ENCODE results near the gene TKT.

Gene TKT

DNA sequence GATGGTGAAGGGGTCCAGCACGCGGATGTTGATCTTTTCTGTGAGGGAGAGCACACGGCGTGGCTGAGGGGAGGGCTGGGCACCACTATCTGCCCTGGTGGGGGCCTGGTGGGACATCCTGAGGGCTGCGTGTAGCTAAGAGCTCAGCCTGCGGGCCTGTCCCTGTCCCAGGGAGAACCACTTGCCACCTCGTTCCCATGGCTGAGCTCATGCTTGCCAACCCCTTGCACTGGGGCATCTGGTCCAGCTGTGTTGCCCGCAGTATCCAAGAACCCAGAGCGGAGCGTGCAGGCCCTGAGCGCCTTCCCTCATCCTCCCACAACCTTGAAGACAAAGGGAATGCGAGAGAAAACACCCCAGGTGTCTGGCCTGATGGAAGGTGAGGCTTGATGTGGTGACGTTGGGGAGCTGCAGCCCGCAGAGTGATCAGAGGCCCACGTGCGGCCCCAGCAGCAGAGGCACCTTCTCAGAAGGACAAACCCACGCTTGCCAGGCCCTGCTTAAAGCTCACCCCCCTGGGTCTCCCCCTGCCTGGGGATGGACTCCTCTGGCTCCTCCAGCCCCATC is 28.9 kb downstream of the TKT start:
- Mint-ChIP-seq H3K9me3 (no peaks in the 10 kb centered on the region), H3K36me3 (peaks cover 78% of the 10 kb centered on the region), H3K27ac (peak overlapping the region; percentile 82), H3K4me1 (no peaks in the 10 kb centered on the region), H3K4me3 (no peak overlapping the region)
- DNase-seq (ENCODE audit: low spot score in 2 of 2) (no peak), ATAC-seq (no peak)

GRCh38 chr3:53226142-53226840 is 29.5 kb downstream of the TKT start:
- Mint-ChIP-seq H3K27ac (peak overlapping the region; percentile 82), H3K4me3 (no peak overlapping the region), H3K4me1 (no peaks in the 10 kb centered on the region), H3K9me3 (no peaks in the 10 kb centered on the region), H3K36me3 (peaks cover 72% of the 10 kb centered on the region)
- DNase-seq (ENCODE audit: low spot score in 2 of 2), result no peak
- no peak for ATAC-seq

GRCh38 chr3:53225651-53226050 is 30.2 kb downstream of the TKT start:
- ATAC-seq (no peak), DNase-seq (ENCODE audit: low spot score in 2 of 2) (no peak)
- H3K4me3 Mint-ChIP-seq, result no peak overlapping the region
- no peaks in the 10 kb centered on the region for H3K4me1 Mint-ChIP-seq
- H3K9me3 Mint-ChIP-seq, result no peaks in the 10 kb centered on the region
- H3K36me3 Mint-ChIP-seq, result peaks cover 66% of the 10 kb centered on the region
- H3K27ac Mint-ChIP-seq, result no peak overlapping the region

DNA sequence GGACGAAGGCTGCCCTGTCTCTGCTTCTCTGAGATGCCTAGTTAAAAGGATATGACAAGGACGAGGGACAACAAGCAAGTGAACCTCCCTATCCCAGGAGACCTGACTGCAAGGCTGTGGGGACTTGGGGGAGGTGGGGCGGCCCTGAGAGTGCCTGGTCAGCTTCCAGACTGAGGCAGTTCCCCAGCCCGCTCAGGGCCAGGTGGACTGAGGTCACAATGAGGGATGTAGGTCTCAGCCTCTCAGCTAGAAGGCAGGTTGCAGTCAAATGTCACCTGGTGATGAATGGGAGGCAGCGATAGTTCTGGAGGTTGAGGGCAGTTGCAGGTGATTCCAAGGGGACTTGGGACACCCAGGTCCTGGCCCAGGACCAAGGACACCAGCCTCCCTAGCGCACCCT is 30.6 kb downstream of the TKT start:
- H3K4me3 Mint-ChIP-seq, result no peak overlapping the region
- no peak overlapping the region for H3K27ac Mint-ChIP-seq
- ATAC-seq (no peak), DNase-seq (ENCODE audit: low spot score in 2 of 2) (no peak)
- H3K4me1 Mint-ChIP-seq, result peaks cover 1% of the 10 kb centered on the region
- peaks cover 62% of the 10 kb centered on the region for H3K36me3 Mint-ChIP-seq
- no peaks in the 10 kb centered on the region for H3K9me3 Mint-ChIP-seq

DNA sequence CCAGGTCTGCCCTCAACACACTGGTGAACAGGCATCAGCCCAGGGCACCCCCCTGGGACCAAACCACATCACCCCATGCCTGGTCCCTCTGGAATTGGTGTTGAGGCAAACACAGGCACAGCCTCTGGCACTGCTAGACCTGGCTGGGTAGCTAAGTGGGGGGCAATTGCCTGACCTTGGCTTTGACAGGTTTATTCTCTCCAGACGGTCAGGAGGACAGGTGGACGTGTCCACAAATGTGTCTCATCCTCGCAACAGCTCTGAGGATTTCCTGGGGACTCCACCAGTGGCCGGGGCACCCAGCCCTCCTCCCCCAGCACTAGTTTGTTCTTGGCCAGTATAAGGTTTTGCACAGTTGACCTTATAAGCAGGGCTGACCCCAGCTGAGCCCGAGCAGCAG is 31.3 kb downstream of the TKT start:
- H3K27ac Mint-ChIP-seq, result peak overlapping the region; percentile 74
- H3K36me3 Mint-ChIP-seq, result peaks cover 55% of the 10 kb centered on the region
- H3K9me3 Mint-ChIP-seq, result no peaks in the 10 kb centered on the region
- DNase-seq (ENCODE audit: low spot score in 2 of 2), result no peak
- ATAC-seq, result no peak
- peaks cover 7% of the 10 kb centered on the region for H3K4me1 Mint-ChIP-seq
- no peak overlapping the region for H3K4me3 Mint-ChIP-seq

GRCh38 chr3:53224026-53224425 is 31.8 kb downstream of the TKT start:
- no peak overlapping the region for H3K4me3 Mint-ChIP-seq
- DNase-seq (ENCODE audit: low spot score in 2 of 2) (no peak), ATAC-seq (no peak)
- peak overlapping the region; percentile 74 for H3K27ac Mint-ChIP-seq
- peaks cover 7% of the 10 kb centered on the region for H3K4me1 Mint-ChIP-seq
- no peaks in the 10 kb centered on the region for H3K9me3 Mint-ChIP-seq
- peaks cover 50% of the 10 kb centered on the region for H3K36me3 Mint-ChIP-seq

DNA sequence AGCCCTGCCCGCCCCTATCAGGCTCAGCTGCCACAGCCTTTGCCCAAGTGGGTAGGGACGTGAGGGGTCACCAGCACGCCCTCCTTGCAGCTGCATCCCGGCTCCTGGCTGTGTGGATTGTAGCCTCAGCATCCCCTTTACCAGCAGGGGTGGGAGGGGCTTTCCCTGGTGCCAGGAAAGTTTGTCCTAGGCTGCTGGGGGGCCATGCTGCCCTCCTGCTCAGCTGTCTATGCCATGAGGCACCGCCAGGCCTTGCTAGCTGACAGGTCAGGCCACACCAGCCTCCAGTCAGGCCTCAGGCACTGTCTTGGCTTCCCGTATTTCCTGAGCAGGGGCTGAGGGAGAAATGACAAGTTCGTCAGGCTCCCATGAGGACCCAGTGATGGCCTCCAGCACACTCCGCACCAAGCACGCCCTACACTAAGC is 32.3 kb downstream of the TKT start:
- DNase-seq (ENCODE audit: low spot score in 2 of 2) (no peak), ATAC-seq (no peak)
- H3K36me3 Mint-ChIP-seq, result peaks cover 45% of the 10 kb centered on the region
- no peak overlapping the region for H3K4me3 Mint-ChIP-seq
- peaks cover 7% of the 10 kb centered on the region for H3K4me1 Mint-ChIP-seq
- H3K27ac Mint-ChIP-seq, result peak overlapping the region; percentile 74
- no peaks in the 10 kb centered on the region for H3K9me3 Mint-ChIP-seq

GRCh38 chr3:53223025-53223424 is 32.8 kb downstream of the TKT start:
- H3K4me3 Mint-ChIP-seq, result no peak overlapping the region

DNA sequence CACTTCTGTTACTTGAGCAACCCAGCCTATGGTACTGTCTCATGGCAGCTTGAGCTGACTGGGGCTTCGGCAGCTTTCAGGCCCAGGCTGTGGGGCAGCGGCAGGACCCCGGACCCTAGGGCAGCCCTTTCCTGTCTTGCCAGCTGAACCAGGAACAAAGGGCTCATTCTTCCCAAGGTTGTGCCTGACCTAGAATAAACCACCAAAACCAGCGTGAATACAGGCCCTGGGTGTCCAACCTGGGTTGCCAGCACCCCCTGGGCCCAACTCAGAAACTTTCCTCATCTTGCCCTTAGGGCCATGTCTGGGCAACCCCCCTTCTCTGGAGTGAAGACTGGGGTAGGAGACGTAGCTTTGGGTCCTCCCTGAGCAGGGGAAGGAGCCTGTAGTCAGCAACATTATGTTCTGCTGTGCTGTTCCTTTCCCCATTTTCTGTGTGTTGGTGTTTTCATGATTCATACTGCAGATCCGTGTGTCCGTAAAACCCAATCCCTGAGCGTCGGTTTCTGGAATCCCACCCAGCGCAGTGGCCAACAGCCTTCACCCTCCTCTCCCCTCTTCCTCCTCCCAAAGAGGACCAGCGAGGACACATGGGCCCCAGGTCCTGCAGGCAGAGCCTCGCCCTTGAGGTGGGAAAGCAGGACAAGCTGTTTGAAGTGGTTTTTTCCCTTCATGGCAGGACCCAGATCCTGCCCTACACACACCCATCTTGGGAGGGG is 33.5 kb downstream of the TKT start:
- peaks cover 7% of the 10 kb centered on the region for H3K4me1 Mint-ChIP-seq
- no peak for ATAC-seq
- no peak for DNase-seq (ENCODE audit: low spot score in 2 of 2)
- H3K27ac Mint-ChIP-seq, result peak overlapping the region; percentile 69
- H3K9me3 Mint-ChIP-seq, result no peaks in the 10 kb centered on the region
- H3K4me3 Mint-ChIP-seq, result no peak overlapping the region
- H3K36me3 Mint-ChIP-seq, result peaks cover 33% of the 10 kb centered on the region

More at GRCh38 chr3:53223025-53223424, 32.8 kb downstream of the TKT start:
- Mint-ChIP-seq H3K27ac (no peak overlapping the region), H3K9me3 (no peaks in the 10 kb centered on the region), H3K4me1 (peaks cover 7% of the 10 kb centered on the region), H3K36me3 (peaks cover 40% of the 10 kb centered on the region)
- ATAC-seq (no peak), DNase-seq (ENCODE audit: low spot score in 2 of 2) (no peak)

DNA sequence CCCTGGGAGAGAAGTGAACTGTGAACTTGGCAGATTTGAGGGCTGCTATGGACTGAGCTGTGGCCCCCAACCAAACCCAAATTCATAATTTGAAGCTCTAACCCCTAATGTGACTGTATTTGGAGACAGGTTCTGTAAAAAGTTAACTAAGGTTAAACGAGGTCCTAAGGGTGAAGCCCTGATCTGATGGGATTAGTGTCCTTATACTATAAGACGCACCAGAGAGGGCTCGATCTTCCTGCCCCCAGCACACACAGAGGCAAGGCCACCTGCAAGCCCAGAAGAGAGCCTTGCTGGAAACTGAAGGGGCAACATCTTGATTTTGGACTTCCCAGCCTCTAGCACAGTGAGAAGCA is 34.0 kb downstream of the TKT start:
- no peaks in the 10 kb centered on the region for H3K9me3 Mint-ChIP-seq
- peaks cover 7% of the 10 kb centered on the region for H3K4me1 Mint-ChIP-seq
- H3K36me3 Mint-ChIP-seq, result peaks cover 28% of the 10 kb centered on the region
- H3K27ac Mint-ChIP-seq, result peak overlapping the region; percentile 69
- no peak overlapping the region for H3K4me3 Mint-ChIP-seq
- DNase-seq (ENCODE audit: low spot score in 2 of 2) (no peak), ATAC-seq (no peak)

DNA sequence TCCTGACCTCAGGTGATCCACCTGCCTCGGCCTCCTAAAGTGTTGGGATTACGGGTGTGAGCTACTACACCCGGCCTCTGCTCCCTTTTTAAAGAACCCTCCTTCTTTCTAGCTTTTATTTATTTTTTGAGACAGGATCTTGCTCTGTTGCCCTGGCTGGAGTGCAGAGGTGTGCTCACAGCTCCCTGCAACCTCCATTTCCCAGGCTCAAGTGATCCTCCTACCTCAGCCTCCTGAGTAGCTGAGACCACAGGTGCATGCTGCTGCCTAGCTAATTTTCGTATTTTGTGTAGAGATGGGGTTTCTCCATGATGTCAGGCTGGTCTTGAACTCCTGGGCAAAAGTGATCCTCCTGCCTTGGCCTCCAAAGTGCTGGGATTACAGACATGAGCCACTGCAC is 34.5 kb downstream of the TKT start:
- H3K27ac Mint-ChIP-seq, result peak overlapping the region; percentile 69
- no peak overlapping the region for H3K4me3 Mint-ChIP-seq
- H3K9me3 Mint-ChIP-seq, result no peaks in the 10 kb centered on the region
- DNase-seq (ENCODE audit: low spot score in 2 of 2) (no peak), ATAC-seq (no peak)
- H3K36me3 Mint-ChIP-seq, result peaks cover 23% of the 10 kb centered on the region
- peaks cover 7% of the 10 kb centered on the region for H3K4me1 Mint-ChIP-seq

DNA sequence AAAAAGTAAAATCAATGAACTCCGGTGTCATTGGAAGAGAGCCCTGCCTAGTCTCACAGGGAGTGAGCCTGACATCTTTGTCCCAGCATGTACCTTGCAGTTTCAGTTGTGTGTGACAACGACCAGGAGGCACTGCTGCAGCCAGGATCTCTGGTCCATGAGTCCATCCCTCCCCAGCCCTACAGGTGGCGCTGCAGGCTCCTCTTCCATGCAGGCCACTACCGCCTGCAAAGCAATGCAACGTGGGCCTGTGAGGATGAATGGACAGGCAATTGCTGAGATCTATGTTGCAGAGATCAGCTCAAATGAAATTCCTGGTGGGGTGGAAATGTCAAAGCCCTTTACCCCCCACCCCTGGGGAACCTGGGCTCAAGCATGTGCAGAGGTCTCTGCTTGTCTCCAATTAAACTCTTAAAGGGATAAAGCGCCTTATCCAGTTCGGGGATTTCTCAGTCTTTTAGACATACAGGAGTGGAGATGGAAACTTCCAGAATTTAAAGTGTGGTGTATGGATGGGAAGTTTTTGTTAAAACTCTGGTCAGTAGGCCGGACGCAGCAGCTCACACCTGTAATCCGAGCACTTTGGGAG is 35.8 kb downstream of the TKT start:
- Mint-ChIP-seq H3K4me1 (peaks cover 7% of the 10 kb centered on the region), H3K9me3 (no peaks in the 10 kb centered on the region), H3K4me3 (no peak overlapping the region), H3K36me3 (peaks cover 10% of the 10 kb centered on the region), H3K27ac (no peak overlapping the region)
- ATAC-seq, result peak; percentile 85
- peak; percentile 75 to 90 for DNase-seq (ENCODE audit: low spot score in 2 of 2)

GRCh38 chr3:53218131-53218530 is 37.7 kb downstream of the TKT start:
- Mint-ChIP-seq H3K9me3 (no peaks in the 10 kb centered on the region), H3K4me1 (peaks cover 7% of the 10 kb centered on the region), H3K4me3 (no peak overlapping the region), H3K36me3 (no peaks in the 10 kb centered on the region), H3K27ac (no peak overlapping the region)
- ATAC-seq, result no peak
- no peak for DNase-seq (ENCODE audit: low spot score in 2 of 2)

GRCh38 chr3:53217175-53217574 is 38.6 kb downstream of the TKT start:
- no peak for DNase-seq (ENCODE audit: low spot score in 2 of 2)
- Mint-ChIP-seq H3K4me3 (no peak overlapping the region), H3K4me1 (peaks cover 7% of the 10 kb centered on the region), H3K9me3 (no peaks in the 10 kb centered on the region), H3K36me3 (no peaks in the 10 kb centered on the region), H3K27ac (no peak overlapping the region)
- no peak for ATAC-seq

- Mint-ChIP-seq H3K4me3 (no peak overlapping the region), H3K36me3 (no peaks in the 10 kb centered on the region), H3K9me3 (no peaks in the 10 kb centered on the region), H3K4me1 (peaks cover 7% of the 10 kb centered on the region), H3K27ac (no peak overlapping the region)
- DNase-seq (ENCODE audit: low spot score in 2 of 2), result no peak
- ATAC-seq, result no peak
These were observed 39.1 kb downstream of the TKT start for GRCh38 chr3:53216723-53217122.

- Mint-ChIP-seq H3K36me3 (no peaks in the 10 kb centered on the region), H3K9me3 (no peaks in the 10 kb centered on the region), H3K4me3 (no peak overlapping the region), H3K27ac (no peak overlapping the region), H3K4me1 (peaks cover 7% of the 10 kb centered on the region)
- no peak for ATAC-seq
- no peak for DNase-seq (ENCODE audit: low spot score in 2 of 2)
These were observed 40.0 kb downstream of the TKT start for GRCh38 chr3:53215816-53216215.

Data from stimulated activated effector memory CD8-positive, alpha-beta T cell treated with anti-CD3 and anti-CD28 coated beads, Interleukin-12 subunit alpha, Interleukin-12 subunit beta, amount 100 ng/mL, for 72 hours (primary cell).